Fibroblast of lung (primary cell): ENCODE data around the gene SAMD11.

Source experiments
- CTCF ChIP-seq, 2 donors: IDR thresholded peaks in 1 of 2; conservative IDR thresholded peaks in 1 of 2; 1 replicate in 1 of 2; 2 replicates in 1 of 2; pipeline ENCODE4 v1.5.1; 2011 to 2012; ENCODE audit warnings: low read length in 2 of 2, control low read depth in 1 of 2, inconsistent platforms in 1 of 2, low read depth in 1 of 2, mild to moderate bottlenecking in 1 of 2
- EZH2 ChIP-seq: IDR thresholded peaks from 2 replicates; pipeline ENCODE4 v1.5.1; 2012; ENCODE audit warnings: low read length, control low read depth, mild to moderate bottlenecking; ENCODE audit errors: missing control alignments

DNA sequence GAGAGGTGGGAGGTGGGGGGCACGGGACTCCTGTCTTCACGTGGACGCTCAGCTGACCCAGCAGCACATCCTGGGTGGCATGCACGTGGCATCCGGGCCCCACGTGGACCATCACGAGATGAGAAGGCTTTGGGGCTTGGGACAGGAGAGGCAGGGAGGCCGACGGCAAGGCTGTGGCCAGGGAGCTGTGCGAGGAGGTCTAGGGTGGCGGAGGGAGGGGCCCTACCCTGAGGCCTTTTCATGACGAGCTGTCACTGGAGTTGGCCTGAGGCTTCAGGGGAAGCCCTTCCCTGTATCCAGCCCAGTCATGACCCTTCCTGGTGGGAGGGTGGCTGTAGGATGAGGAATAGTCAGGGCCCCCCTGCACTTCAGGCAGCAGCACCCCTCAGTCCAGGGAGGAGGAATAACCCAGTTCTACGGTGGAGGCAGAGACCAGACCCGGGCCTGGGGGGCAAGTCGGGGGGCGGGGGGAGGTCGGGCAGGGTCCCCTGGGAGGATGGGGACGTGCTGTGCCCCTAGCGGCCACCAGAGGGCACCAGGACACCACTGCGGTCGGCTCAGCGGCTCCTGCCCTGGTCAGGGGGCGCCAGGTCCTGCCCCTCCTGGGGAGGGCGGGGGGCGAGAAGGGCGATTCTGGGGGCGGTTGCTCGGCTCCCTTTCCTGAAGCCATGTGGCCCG lies 60.2 kb downstream of the SAMD11 start:
- no peak for TF ChIP-seq EZH2
- peak; percentile 54 to 66 for TF ChIP-seq CTCF (conservative IDR thresholded peaks at IDR 0.05 in 1 of 2, IDR thresholded peaks at IDR 0.05 in 1 of 2; ENCODE audit: low read depth in 1 of 2, low read length in 2 of 2)
